SHP77 (cell line): ENCODE data around the gene YIF1B.
"Not testable (repeated sequence)": the region's sequence is repeated elsewhere in the genome, so short reads cannot be mapped to it uniquely, and the experiment has no call there.

Experiments
- DNase-seq, 2 experiments: peaks; one replicate each; lab custom pipeline; 2025; lab: John Stamatoyannopoulos, UW

The YIF1B gene

GRCh38 chr19:38274739-38275138, 41.0 kb downstream of the YIF1B start:
- no peak for DNase-seq

GRCh38 chr19:38273499-38273898, 42.2 kb downstream of the YIF1B start:
- no peak for DNase-seq

GRCh38 chr19:38270587-38271167, 45.1 kb downstream of the YIF1B start:
- no peak for DNase-seq

- no peak for DNase-seq
Observed at GRCh38 chr19:38268539-38268938, 47.2 kb downstream of the YIF1B start.

GRCh38 chr19:38267761-38268483, 47.8 kb downstream of the YIF1B start:
- no peak for DNase-seq

GRCh38 chr19:38266981-38267597, 48.7 kb downstream of the YIF1B start:
- DNase-seq = no peak

GRCh38 chr19:38265921-38266429, 49.8 kb downstream of the YIF1B start:
- DNase-seq = no peak

- no peak for DNase-seq
Observed at GRCh38 chr19:38265213-38265861, 50.4 kb downstream of the YIF1B start.

GRCh38 chr19:38264486-38265212, 51.1 kb downstream of the YIF1B start, which contains the start of gene SPINT2:
SPINT2 (plus strand) TSS chr19:38264573; CDS start chr19:38264893, 320 bp downstream.
- no peak for DNase-seq

GRCh38 chr19:38263689-38264485, 51.9 kb downstream of the YIF1B start:
- no peak for DNase-seq

- no peak for DNase-seq
Observed at GRCh38 chr19:38262585-38263268, 53.0 kb downstream of the YIF1B start.

GRCh38 chr19:38261942-38262341, 53.8 kb downstream of the YIF1B start:
- DNase-seq = not testable (repeated sequence)

- DNase-seq = no peak
Observed at GRCh38 chr19:38255383-38256014, 60.2 kb downstream of the YIF1B start.

- DNase-seq = no peak
Observed at GRCh38 chr19:38253788-38254187, 62.0 kb downstream of the YIF1B start.
